ENCODE measurements around the gene SAYSD1. TPM values are rescaled to one million over a fixed set of nuclear protein-coding genes. Genes with fewer than 3 reads are reported as not detected.

SAYSD1 gene
- polyA plus RNA-seq, 4 donors, result 13.4 to 17.8 (median 14.8) TPM

DNA sequence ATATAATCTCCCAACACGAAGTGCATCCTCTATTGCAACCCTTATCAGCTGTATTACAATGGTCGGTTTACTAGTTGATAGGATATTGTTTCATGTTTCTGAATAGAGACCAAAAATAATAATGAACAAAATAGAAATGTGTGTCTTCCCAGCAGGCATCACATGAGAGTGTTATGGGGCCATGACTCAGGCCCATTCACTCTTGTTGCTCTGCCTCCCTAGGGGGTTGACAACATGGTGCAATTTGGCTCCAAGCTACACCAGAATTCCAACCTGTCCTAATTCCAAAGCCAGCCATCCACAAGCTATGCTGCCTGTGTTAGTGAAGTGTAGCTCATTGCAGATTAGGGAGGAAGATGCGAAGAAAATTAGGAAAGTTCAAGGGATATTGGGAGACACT lies 13.1 kb upstream of the SAYSD1 start:
- FAIRE-seq, result no peak
- no peak overlapping the region for H3K27ac ChIP-seq (ENCODE audit: low read depth in 1 of 3, low read length in 2 of 3)
- DNase-seq, result no peak
- H3K27me3 ChIP-seq (ENCODE audit: control insufficient read depth in 3 of 3, insufficient read depth in 3 of 3, low read length in 3 of 3), result no peaks in the 10 kb centered on the region
- no peaks in the 10 kb centered on the region for H3K36me3 ChIP-seq (ENCODE audit: control insufficient read depth in 3 of 3, insufficient read depth in 2 of 3, low read depth in 1 of 3, low read length in 3 of 3)
- H3K9me3 ChIP-seq (ENCODE audit: control insufficient read depth in 2 of 2, insufficient read depth in 1 of 2, low read depth in 1 of 2, low read length in 1 of 2), result no peaks in the 10 kb centered on the region
- no peaks in the 10 kb centered on the region for H3K4me1 ChIP-seq (ENCODE audit: control insufficient read depth in 3 of 3, insufficient read depth in 2 of 3, low read depth in 1 of 3, low read length in 2 of 3)
- H3K4me3 ChIP-seq (ENCODE audit: low read depth in 1 of 3, low read length in 3 of 3), result no peak overlapping the region
- WGBS, 3 donors, result 64 to 69% (median 67%) methylated on average over 3 of the region's 3 CpGs

GRCh38 chr6:39124114-39124513 lies 9.1 kb upstream of the SAYSD1 start:
- Histone ChIP-seq H3K4me3 (ENCODE audit: low read depth in 1 of 3, low read length in 3 of 3) (no peak overlapping the region), H3K9me3 (ENCODE audit: control insufficient read depth in 2 of 2, insufficient read depth in 1 of 2, low read depth in 1 of 2, low read length in 1 of 2) (no peaks in the 10 kb centered on the region), H3K27me3 (ENCODE audit: control insufficient read depth in 3 of 3, insufficient read depth in 3 of 3, low read length in 3 of 3) (no peaks in the 10 kb centered on the region), H3K36me3 (ENCODE audit: control insufficient read depth in 3 of 3, insufficient read depth in 2 of 3, low read depth in 1 of 3, low read length in 3 of 3) (no peaks in the 10 kb centered on the region), H3K4me1 (ENCODE audit: control insufficient read depth in 3 of 3, insufficient read depth in 2 of 3, low read depth in 1 of 3, low read length in 2 of 3) (no peaks in the 10 kb centered on the region), H3K27ac (ENCODE audit: low read depth in 1 of 3, low read length in 2 of 3) (no peak overlapping the region)
- no peak for FAIRE-seq
- DNase-seq, result peak in 1 of 2 donors; percentile 25

DNA sequence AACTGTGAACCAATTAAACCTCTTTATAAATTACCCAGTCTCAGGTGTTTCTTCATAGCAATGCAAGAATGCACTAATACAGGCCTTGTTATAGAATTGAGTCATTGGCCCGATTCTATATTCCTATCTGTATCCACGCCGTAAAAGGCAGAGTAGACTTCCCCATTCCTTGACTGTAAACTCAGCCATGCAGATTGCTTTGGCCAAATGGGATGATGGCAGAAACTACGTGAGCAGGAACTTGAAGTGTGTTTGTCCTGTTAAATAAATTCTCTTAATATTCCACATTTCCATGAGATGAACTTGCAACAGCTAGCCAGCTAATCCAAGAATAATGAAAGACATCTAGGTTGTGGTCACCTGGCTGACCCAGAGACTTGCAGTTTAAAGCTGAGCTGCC lies 3.9 kb upstream of the SAYSD1 start:
- no peaks in the 10 kb centered on the region for H3K27me3 ChIP-seq (ENCODE audit: control insufficient read depth in 3 of 3, insufficient read depth in 3 of 3, low read length in 3 of 3)
- FAIRE-seq, result no peak
- 91 to 95% (median 94%) methylated on average over 4 of the region's 4 CpGs for WGBS, 3 donors

GRCh38 chr6:39114388-39114703 lies 640 bp downstream of the SAYSD1 start:
- FAIRE-seq (no peak), DNase-seq (no peak)
- Histone ChIP-seq H3K9me3 (ENCODE audit: control insufficient read depth in 2 of 2, insufficient read depth in 1 of 2, low read depth in 1 of 2, low read length in 1 of 2) (no peaks in the 10 kb centered on the region), H3K27ac (ENCODE audit: low read depth in 1 of 3, low read length in 2 of 3) (peak overlapping the region; percentile 88 to 98 (median 93)), H3K4me3 (ENCODE audit: low read depth in 1 of 3, low read length in 3 of 3) (peak overlapping the region; percentile 30 to 82 (median 61)), H3K36me3 (ENCODE audit: control insufficient read depth in 3 of 3, insufficient read depth in 2 of 3, low read depth in 1 of 3, low read length in 3 of 3) (peaks cover 0 to under 1% (median 0%) of the 10 kb centered on the region in 3 donors), H3K4me1 (ENCODE audit: control insufficient read depth in 3 of 3, insufficient read depth in 2 of 3, low read depth in 1 of 3, low read length in 2 of 3) (peaks cover 0 to 10% (median 0%) of the 10 kb centered on the region in 3 donors), H3K27me3 (ENCODE audit: control insufficient read depth in 3 of 3, insufficient read depth in 3 of 3, low read length in 3 of 3) (no peaks in the 10 kb centered on the region)
- WGBS, 3 donors, result 0 to 1% (median 0%) methylated on average over 11 of the region's 11 CpGs

More for the DNA sequence above, 3.9 kb upstream of the SAYSD1 start:
- Histone ChIP-seq H3K4me1 (ENCODE audit: control insufficient read depth in 3 of 3, insufficient read depth in 2 of 3, low read depth in 1 of 3, low read length in 2 of 3) (peaks cover 0 to 8% (median 0%) of the 10 kb centered on the region in 3 donors), H3K4me3 (ENCODE audit: low read depth in 1 of 3, low read length in 3 of 3) (no peak overlapping the region), H3K9me3 (ENCODE audit: control insufficient read depth in 2 of 2, insufficient read depth in 1 of 2, low read depth in 1 of 2, low read length in 1 of 2) (no peaks in the 10 kb centered on the region), H3K36me3 (ENCODE audit: control insufficient read depth in 3 of 3, insufficient read depth in 2 of 3, low read depth in 1 of 3, low read length in 3 of 3) (no peaks in the 10 kb centered on the region), H3K27ac (ENCODE audit: low read depth in 1 of 3, low read length in 2 of 3) (no peak overlapping the region)
- no peak for DNase-seq

DNA sequence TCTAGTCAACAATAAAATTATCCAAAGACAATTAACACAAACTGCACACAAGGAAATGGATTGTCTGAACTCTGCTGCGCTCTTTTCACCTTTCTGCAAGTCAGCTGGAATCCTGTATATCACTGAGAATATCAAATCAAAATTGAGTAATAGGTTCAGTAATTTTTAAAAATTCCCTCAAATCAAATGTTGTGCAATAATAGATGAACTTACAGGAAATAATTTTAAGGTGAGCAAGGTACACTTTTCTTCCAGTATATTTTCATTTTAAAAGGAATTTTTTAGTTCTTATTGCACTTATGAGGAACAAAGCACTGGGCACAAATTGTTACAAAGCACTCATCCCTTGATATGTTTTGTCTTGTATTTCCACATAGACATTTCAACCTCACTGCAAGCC lies 1.2 kb downstream of the SAYSD1 start:
- peaks cover 0 to 13% (median 4%) of the 10 kb centered on the region in 3 donors for H3K4me1 ChIP-seq (ENCODE audit: control insufficient read depth in 3 of 3, insufficient read depth in 2 of 3, low read depth in 1 of 3, low read length in 2 of 3)
- FAIRE-seq (no peak), DNase-seq (peak in 1 of 2 donors; percentile 20)
- peak overlapping the region in 2 of 3 donors; percentile 61 to 82 for H3K4me3 ChIP-seq (ENCODE audit: low read depth in 1 of 3, low read length in 3 of 3)
- H3K27ac ChIP-seq (ENCODE audit: low read depth in 1 of 3, low read length in 2 of 3), result no peak overlapping the region
- 67 to 78% (median 70%) methylated on average over 1 of the region's 1 CpG for WGBS, 3 donors
- no peaks in the 10 kb centered on the region for H3K27me3 ChIP-seq (ENCODE audit: control insufficient read depth in 3 of 3, insufficient read depth in 3 of 3, low read length in 3 of 3)
- H3K9me3 ChIP-seq (ENCODE audit: control insufficient read depth in 2 of 2, insufficient read depth in 1 of 2, low read depth in 1 of 2, low read length in 1 of 2), result no peaks in the 10 kb centered on the region
- peaks cover 0 to 6% (median 3%) of the 10 kb centered on the region in 3 donors for H3K36me3 ChIP-seq (ENCODE audit: control insufficient read depth in 3 of 3, insufficient read depth in 2 of 3, low read depth in 1 of 3, low read length in 3 of 3)

DNA sequence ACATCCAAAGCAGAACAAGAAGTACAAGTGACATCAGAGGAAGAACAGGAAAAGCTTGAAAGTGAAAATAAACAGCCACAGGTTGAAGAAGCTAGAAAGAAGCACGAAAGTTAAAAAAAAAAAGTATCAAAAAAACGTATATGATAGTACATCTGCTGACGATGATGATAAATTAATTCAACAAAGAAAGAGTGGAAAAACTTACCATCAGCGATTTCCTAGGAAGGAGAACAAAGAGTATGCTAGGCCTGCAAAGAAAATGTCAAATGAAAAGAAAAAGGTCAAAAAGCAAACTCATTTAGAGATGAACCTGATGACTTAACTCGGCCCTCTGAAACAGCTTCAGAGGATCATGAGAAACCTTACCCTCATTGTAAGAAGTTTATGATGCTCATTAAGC lies 3.7 kb downstream of the SAYSD1 start:
- Histone ChIP-seq H3K36me3 (ENCODE audit: control insufficient read depth in 3 of 3, insufficient read depth in 2 of 3, low read depth in 1 of 3, low read length in 3 of 3) (peaks cover 0 to 6% (median 3%) of the 10 kb centered on the region in 3 donors), H3K27me3 (ENCODE audit: control insufficient read depth in 3 of 3, insufficient read depth in 3 of 3, low read length in 3 of 3) (no peaks in the 10 kb centered on the region), H3K4me1 (ENCODE audit: control insufficient read depth in 3 of 3, insufficient read depth in 2 of 3, low read depth in 1 of 3, low read length in 2 of 3) (peaks cover 3 to 30% (median 9%) of the 10 kb centered on the region in 3 donors), H3K4me3 (ENCODE audit: low read depth in 1 of 3, low read length in 3 of 3) (no peak overlapping the region), H3K27ac (ENCODE audit: low read depth in 1 of 3, low read length in 2 of 3) (peak overlapping the region in 1 of 3 donors; percentile 12), H3K9me3 (ENCODE audit: control insufficient read depth in 2 of 2, insufficient read depth in 1 of 2, low read depth in 1 of 2, low read length in 1 of 2) (no peaks in the 10 kb centered on the region)
- WGBS, 3 donors, result 58 to 62% (median 61%) methylated on average over 5 of the region's 5 CpGs
- FAIRE-seq (no peak), DNase-seq (no peak)

GRCh38 chr6:39108041-39108839 lies 6.7 kb downstream of the SAYSD1 start:
- H3K36me3 ChIP-seq (ENCODE audit: control insufficient read depth in 3 of 3, insufficient read depth in 2 of 3, low read depth in 1 of 3, low read length in 3 of 3), result peaks cover 0 to 11% (median 10%) of the 10 kb centered on the region in 3 donors
- DNase-seq (peak; percentile 68 to 74), FAIRE-seq (no peak)
- no peaks in the 10 kb centered on the region for H3K9me3 ChIP-seq (ENCODE audit: control insufficient read depth in 2 of 2, insufficient read depth in 1 of 2, low read depth in 1 of 2, low read length in 1 of 2)
- H3K27ac ChIP-seq (ENCODE audit: low read depth in 1 of 3, low read length in 2 of 3), result peak overlapping the region in 2 of 3 donors; percentile 61 to 63
- no peaks in the 10 kb centered on the region for H3K27me3 ChIP-seq (ENCODE audit: control insufficient read depth in 3 of 3, insufficient read depth in 3 of 3, low read length in 3 of 3)
- H3K4me1 ChIP-seq (ENCODE audit: control insufficient read depth in 3 of 3, insufficient read depth in 2 of 3, low read depth in 1 of 3, low read length in 2 of 3), result peaks cover 3 to 20% (median 9%) of the 10 kb centered on the region in 3 donors
- 23 to 62% (median 38%) methylated on average over 7 of the region's 7 CpGs for WGBS, 3 donors
- H3K4me3 ChIP-seq (ENCODE audit: low read depth in 1 of 3, low read length in 3 of 3), result no peak overlapping the region

- DNase-seq (no peak), FAIRE-seq (no peak)
- no peaks in the 10 kb centered on the region for H3K9me3 ChIP-seq (ENCODE audit: control insufficient read depth in 2 of 2, insufficient read depth in 1 of 2, low read depth in 1 of 2, low read length in 1 of 2)
- 10 to 38% (median 33%) methylated on average over 2 of the region's 2 CpGs for WGBS, 3 donors
- peaks cover 0 to 11% (median 10%) of the 10 kb centered on the region in 3 donors for H3K36me3 ChIP-seq (ENCODE audit: control insufficient read depth in 3 of 3, insufficient read depth in 2 of 3, low read depth in 1 of 3, low read length in 3 of 3)
- H3K27me3 ChIP-seq (ENCODE audit: control insufficient read depth in 3 of 3, insufficient read depth in 3 of 3, low read length in 3 of 3), result no peaks in the 10 kb centered on the region
- peak overlapping the region in 2 of 3 donors; percentile 2 to 57 for H3K27ac ChIP-seq (ENCODE audit: low read depth in 1 of 3, low read length in 2 of 3)
- no peak overlapping the region for H3K4me3 ChIP-seq (ENCODE audit: low read depth in 1 of 3, low read length in 3 of 3)
- H3K4me1 ChIP-seq (ENCODE audit: control insufficient read depth in 3 of 3, insufficient read depth in 2 of 3, low read depth in 1 of 3, low read length in 2 of 3), result peaks cover 3 to 20% (median 9%) of the 10 kb centered on the region in 3 donors
These were observed 7.3 kb downstream of the SAYSD1 start for GRCh38 chr6:39107641-39108040.

All from small intestine (tissue), 7 donors.